ENCODE results near the gene GNA14. TPM values are rescaled to one million over a fixed set of nuclear protein-coding genes. Genes with fewer than 3 reads are reported as not detected.

GNA14 gene
- total RNA-seq, 1 experiment from 2014 or later = 0.37 TPM

DNA sequence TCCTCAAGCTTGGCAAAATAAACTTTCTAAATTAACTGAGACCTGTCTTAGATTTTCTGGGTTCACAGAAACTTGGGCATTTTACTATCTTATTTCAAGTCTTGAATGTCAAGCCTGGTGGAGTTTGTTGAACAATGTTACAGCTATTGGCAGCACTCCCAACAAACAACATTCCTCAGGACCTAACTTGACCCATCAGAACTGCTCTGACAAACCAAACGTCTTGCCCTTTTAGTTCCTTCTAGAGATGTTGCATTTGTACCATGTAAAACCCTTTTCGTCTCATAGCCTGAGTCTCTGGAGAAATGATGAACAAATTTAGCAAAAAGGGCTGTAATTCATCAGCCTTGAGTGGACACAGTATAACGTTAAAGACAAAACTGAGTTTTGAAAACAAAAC lies 51.1 kb downstream of the GNA14 start:
- no peak overlapping the region for H2BK20ac ChIP-seq (ENCODE audit: low read depth, low read length, poor library complexity, severe bottlenecking)
- H3K4me1 ChIP-seq (ENCODE audit: insufficient read depth, low read length) = peaks cover 11% of the 10 kb centered on the region
- TF ChIP-seq, protein P1, sequence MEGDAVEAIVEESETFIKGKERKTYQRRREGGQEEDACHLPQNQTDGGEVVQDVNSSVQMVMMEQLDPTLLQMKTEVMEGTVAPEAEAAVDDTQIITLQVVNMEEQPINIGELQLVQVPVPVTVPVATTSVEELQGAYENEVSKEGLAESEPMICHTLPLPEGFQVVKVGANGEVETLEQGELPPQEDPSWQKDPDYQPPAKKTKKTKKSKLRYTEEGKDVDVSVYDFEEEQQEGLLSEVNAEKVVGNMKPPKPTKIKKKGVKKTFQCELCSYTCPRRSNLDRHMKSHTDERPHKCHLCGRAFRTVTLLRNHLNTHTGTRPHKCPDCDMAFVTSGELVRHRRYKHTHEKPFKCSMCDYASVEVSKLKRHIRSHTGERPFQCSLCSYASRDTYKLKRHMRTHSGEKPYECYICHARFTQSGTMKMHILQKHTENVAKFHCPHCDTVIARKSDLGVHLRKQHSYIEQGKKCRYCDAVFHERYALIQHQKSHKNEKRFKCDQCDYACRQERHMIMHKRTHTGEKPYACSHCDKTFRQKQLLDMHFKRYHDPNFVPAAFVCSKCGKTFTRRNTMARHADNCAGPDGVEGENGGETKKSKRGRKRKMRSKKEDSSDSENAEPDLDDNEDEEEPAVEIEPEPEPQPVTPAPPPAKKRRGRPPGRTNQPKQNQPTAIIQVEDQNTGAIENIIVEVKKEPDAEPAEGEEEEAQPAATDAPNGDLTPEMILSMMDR (conservative IDR thresholded peaks at IDR 0.05) = no peak
- H3K9ac ChIP-seq (ENCODE audit: extremely low read depth, insufficient read length, low read length) = no peak overlapping the region
- no peak overlapping the region for H2AK5ac ChIP-seq (ENCODE audit: insufficient read length, low read length)
- Mint-ChIP-seq H3K4me3 (no peak overlapping the region), H3K27me3 (ENCODE audit: low read depth) (no peaks in the 10 kb centered on the region; the same call in 1 of the 2 replicates), H3K27ac (no peak overlapping the region), H3K4me1 (peaks cover 17 to 38% of the 10 kb centered on the region in 2 experiments), H3K36me3 (ENCODE audit: insufficient read depth in 1 of 3, low read depth in 3 of 3) (no peaks in the 10 kb centered on the region), H3K9me3 (no peaks in the 10 kb centered on the region)
- no peak overlapping the region for H2BK5ac ChIP-seq (ENCODE audit: insufficient read length, low read length)
- H3T11ph ChIP-seq (ENCODE audit: low read length) = no peak overlapping the region
- no peak overlapping the region for H3K23ac ChIP-seq (ENCODE audit: insufficient read length, low read depth, low read length)
- no peak overlapping the region for H3K56ac ChIP-seq (ENCODE audit: insufficient read length, low read depth, low read length)
- no peak overlapping the region for H2BK120ac ChIP-seq (ENCODE audit: low read depth, low read length, poor library complexity, severe bottlenecking)
- H3K27ac ChIP-seq (ENCODE audit: insufficient read length, low read depth, low read length) = no peak overlapping the region
- no peaks in the 10 kb centered on the region for H3K23me2 ChIP-seq (ENCODE audit: insufficient read length, low read depth, low read length, poor library complexity, severe bottlenecking)
- no peak overlapping the region for H4K5ac ChIP-seq (ENCODE audit: insufficient read length, low read depth, low read length)
- H2AFZ ChIP-seq (ENCODE audit: low read length) = no peak overlapping the region
- no peaks in the 10 kb centered on the region for H3K9me3 ChIP-seq (ENCODE audit: control insufficient read depth, low read depth, low read length)
- no peak overlapping the region for H3K18ac ChIP-seq (ENCODE audit: insufficient read length, low read depth, low read length)
- H3K14ac ChIP-seq (ENCODE audit: insufficient read depth, low read length) = no peak overlapping the region
- H4K8ac ChIP-seq (replicated peaks; ENCODE audit: insufficient read length, low read depth, low read length) = no peak overlapping the region
- no peak overlapping the region for H2BK15ac ChIP-seq (ENCODE audit: low read depth, low read length)
- no peak for DNase-seq
- no peak overlapping the region for H4K91ac ChIP-seq (ENCODE audit: insufficient read length, low read depth, low read length)
- no peaks in the 10 kb centered on the region for H4K20me1 ChIP-seq (ENCODE audit: control insufficient read depth, insufficient read depth, insufficient read length)
- no peaks in the 10 kb centered on the region for H3K27me3 ChIP-seq (ENCODE audit: insufficient read depth, low read length)
- H3K79me2 ChIP-seq (ENCODE audit: insufficient read depth, low read length) = peaks cover 1% of the 10 kb centered on the region; the same call in 1 of the 2 replicates
- no peak overlapping the region for H3K4ac ChIP-seq (ENCODE audit: low read depth, low read length)
- H3K79me1 ChIP-seq (ENCODE audit: insufficient read depth, low read depth, low read length, poor library complexity, severe bottlenecking) = no peaks in the 10 kb centered on the region
- no peak overlapping the region for H3K4me2 ChIP-seq (ENCODE audit: insufficient read depth, insufficient read length, low read length)
- no CpG with 5 or more reads among the region's 3 CpGs for WGBS (ENCODE audit: extremely low coverage, insufficient read length, low lambda C conversion rate)
- no peak overlapping the region for H2BK12ac ChIP-seq (ENCODE audit: insufficient read length, low read depth, low read length)
